GM13976 (cell line): ENCODE results near the gene AKAP10.

ENCODE experiments used
- DNase-seq: peaks from one replicate; pipeline ENCODE4 v3.0.0; 2012; ENCODE audit warnings: low spot score
- CTCF ChIP-seq: IDR thresholded peaks from 2 replicates; pipeline ENCODE4 v1.5.1; 2012; ENCODE audit warnings: borderline replicate concordance, mild to moderate bottlenecking; ENCODE audit not compliant: insufficient read depth; ENCODE audit errors: extremely low read depth, missing control alignments, control extremely low read depth
- in situ Hi-C: fragments of 300-500 bp; cut with MboI; formaldehyde crosslinking; loops from one replicate; pipeline ENCODE4 v1.12.0; 2022; ENCODE audit warnings: low sequenced_read_pairs, mixed read lengths, inconsistent platforms; ENCODE audit not compliant: unreplicated experiment

Gene AKAP10

GRCh38 chr17:20010099-20010863 lies 32.7 kb upstream of the AKAP10 start:
- in situ Hi-C loops, result no loop called here
- no peak for DNase-seq
- TF ChIP-seq CTCF, result no peak

- DNase-seq, result peak; percentile 94
- TF ChIP-seq CTCF, result peak; percentile 99
- in situ Hi-C loops, result no loop called here
Measured at GRCh38 chr17:20009302-20010098, 31.9 kb upstream of the AKAP10 start, which contains the start of gene SPECC1. Gene SPECC1 (plus strand): TSS chr17:20009359. CDS start chr17:20096652, 87,293 bp downstream.

GRCh38 chr17:20009052-20009301 lies 31.3 kb upstream of the AKAP10 start:
- in situ Hi-C loops, result no loop called here
- no peak for TF ChIP-seq CTCF
- DNase-seq, result no peak

- in situ Hi-C loops, result no loop called here
- no peak for TF ChIP-seq CTCF
- peak; percentile 46 for DNase-seq
Measured at GRCh38 chr17:20008242-20009051, 30.8 kb upstream of the AKAP10 start.

GRCh38 chr17:19996502-19996901 lies 18.9 kb upstream of the AKAP10 start:
- in situ Hi-C loops, result loop anchor here (10.0 kb wide), 1 partner anchor 318 kb away; no protein-coding TSS in a partner anchor
- DNase-seq, result no peak
- no peak for TF ChIP-seq CTCF

- in situ Hi-C loops, result loop anchor here (10.0 kb wide), 1 partner anchor 319 kb away; no protein-coding TSS in a partner anchor
- TF ChIP-seq CTCF, result no peak
- no peak for DNase-seq
Measured at GRCh38 chr17:19996086-19996485, 18.5 kb upstream of the AKAP10 start.
